HL-60 (cell line): ENCODE results near the gene SPOP.
"Not testable (repeated sequence)": the region's sequence is repeated elsewhere in the genome, so short reads cannot be mapped to it uniquely, and the experiment has no call there.

Experiments
- DNase-seq, 2 experiments: peaks; one replicate each; pipeline ENCODE4 v3.0.0-alpha.2; 2010 to 2020; ENCODE audit warnings: low read depth in 1 of 2, low spot score in 1 of 2
- H3K27ac ChIP-seq: fragments of 250-450 bp; sonication (Bioruptor Pico); replicated peaks from 2 replicates; pipeline ENCODE4 v1.5.1; 2020; ENCODE audit warnings: mild to moderate bottlenecking, moderate library complexity
- H3K27me3 ChIP-seq: fragments of 250-450 bp; sonication (Bioruptor Pico); 2 replicates; pipeline ENCODE4 v1.5.1; 2021; ENCODE audit warnings: mild to moderate bottlenecking, moderate library complexity; ENCODE audit not compliant: insufficient read depth, poor library complexity, severe bottlenecking
- H3K4me3 ChIP-seq: replicated peaks from 2 replicates; pipeline ENCODE4 v1.5.1; 2011; ENCODE audit warnings: mild to moderate bottlenecking, control low read depth, low read length; ENCODE audit not compliant: insufficient read depth
- GABPA ChIP-seq: IDR thresholded peaks from 2 replicates; pipeline ENCODE4 v1.6.1; 2012; ENCODE audit warnings: low read depth
- POLR2AphosphoS5 ChIP-seq: IDR thresholded peaks from 2 replicates; pipeline ENCODE4 v1.6.1; 2012; ENCODE audit warnings: low read depth
- SPI1 ChIP-seq: IDR thresholded peaks from 2 replicates; pipeline ENCODE4 v1.6.1; 2012; ENCODE audit warnings: low read depth, mild to moderate bottlenecking, borderline replicate concordance
- TF ChIP-seq, protein P1 (sequence below): IDR thresholded peaks from 2 replicates; pipeline ENCODE4 v1.6.1; 2012; ENCODE audit warnings: low read depth; ENCODE audit not compliant: insufficient replicate concordance
- TF ChIP-seq, protein P2 (sequence below): IDR thresholded peaks from one replicate; pipeline ENCODE4 v1.5.1; 2011; ENCODE audit warnings: low read length, control low read depth, inconsistent platforms; ENCODE audit not compliant: insufficient read depth

Gene SPOP

DNA sequence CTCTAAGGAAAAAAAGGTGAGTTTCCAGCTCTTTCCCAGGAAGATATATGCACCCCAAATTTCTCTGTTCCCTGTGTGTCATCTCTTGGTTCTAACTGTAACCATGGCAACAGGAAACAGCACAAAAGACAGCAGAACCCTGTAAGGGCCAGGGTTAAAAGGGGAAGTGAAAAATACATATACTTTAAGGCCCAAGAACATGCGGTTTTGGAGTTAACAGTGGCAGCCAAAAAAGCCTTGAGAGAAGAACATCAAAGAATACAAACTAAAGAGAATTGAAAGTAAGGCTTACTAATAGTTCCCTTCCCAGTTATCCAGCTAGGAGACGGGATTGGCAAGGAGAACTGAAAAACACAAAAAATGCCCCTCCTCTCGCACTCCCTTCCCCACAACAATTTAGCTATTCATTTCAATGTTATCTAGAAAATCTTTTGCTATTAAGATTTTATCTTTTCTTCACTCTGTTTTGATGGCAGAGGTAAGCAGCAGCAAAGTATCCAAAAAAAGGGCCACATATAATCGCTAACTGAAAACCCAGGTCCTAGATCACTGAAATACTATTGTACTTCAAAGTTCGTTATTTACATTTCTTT lies 1.5 kb downstream of the SPOP start:
- TF ChIP-seq POLR2AphosphoS5 (no peak), GABPA (no peak), SPI1 (peak; percentile 100)
- peak; percentile 85 to 86 for DNase-seq
- H3K27me3 ChIP-seq: no peaks in the 10 kb centered on the region
- peak overlapping the region; percentile 76 for H3K4me3 ChIP-seq
- peak overlapping the region; percentile 88 for H3K27ac ChIP-seq

DNA sequence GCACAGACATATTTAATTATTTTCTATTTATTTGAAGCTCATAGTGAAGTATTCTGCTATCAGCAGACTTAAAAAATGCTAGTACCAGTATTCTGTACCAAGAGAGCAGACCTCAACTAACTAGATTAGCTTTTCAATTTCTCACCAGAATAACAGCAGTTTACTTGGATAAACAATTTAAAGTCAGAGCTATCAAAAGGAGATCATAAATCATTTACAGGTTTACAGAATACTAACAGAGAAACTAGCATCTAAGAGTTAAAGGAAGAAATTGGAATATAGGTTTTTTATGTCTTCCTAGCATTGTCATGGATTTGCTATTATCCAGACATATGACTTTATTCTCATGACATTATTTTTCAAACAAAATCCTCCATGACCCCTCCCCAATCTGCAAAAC lies 3.4 kb downstream of the SPOP start:
- H3K4me3 ChIP-seq: no peak overlapping the region
- H3K27ac ChIP-seq: no peak overlapping the region; the same call in 1 of the 2 replicates
- H3K27me3 ChIP-seq: no peaks in the 10 kb centered on the region
- no peak for DNase-seq
- TF ChIP-seq, protein P1, sequence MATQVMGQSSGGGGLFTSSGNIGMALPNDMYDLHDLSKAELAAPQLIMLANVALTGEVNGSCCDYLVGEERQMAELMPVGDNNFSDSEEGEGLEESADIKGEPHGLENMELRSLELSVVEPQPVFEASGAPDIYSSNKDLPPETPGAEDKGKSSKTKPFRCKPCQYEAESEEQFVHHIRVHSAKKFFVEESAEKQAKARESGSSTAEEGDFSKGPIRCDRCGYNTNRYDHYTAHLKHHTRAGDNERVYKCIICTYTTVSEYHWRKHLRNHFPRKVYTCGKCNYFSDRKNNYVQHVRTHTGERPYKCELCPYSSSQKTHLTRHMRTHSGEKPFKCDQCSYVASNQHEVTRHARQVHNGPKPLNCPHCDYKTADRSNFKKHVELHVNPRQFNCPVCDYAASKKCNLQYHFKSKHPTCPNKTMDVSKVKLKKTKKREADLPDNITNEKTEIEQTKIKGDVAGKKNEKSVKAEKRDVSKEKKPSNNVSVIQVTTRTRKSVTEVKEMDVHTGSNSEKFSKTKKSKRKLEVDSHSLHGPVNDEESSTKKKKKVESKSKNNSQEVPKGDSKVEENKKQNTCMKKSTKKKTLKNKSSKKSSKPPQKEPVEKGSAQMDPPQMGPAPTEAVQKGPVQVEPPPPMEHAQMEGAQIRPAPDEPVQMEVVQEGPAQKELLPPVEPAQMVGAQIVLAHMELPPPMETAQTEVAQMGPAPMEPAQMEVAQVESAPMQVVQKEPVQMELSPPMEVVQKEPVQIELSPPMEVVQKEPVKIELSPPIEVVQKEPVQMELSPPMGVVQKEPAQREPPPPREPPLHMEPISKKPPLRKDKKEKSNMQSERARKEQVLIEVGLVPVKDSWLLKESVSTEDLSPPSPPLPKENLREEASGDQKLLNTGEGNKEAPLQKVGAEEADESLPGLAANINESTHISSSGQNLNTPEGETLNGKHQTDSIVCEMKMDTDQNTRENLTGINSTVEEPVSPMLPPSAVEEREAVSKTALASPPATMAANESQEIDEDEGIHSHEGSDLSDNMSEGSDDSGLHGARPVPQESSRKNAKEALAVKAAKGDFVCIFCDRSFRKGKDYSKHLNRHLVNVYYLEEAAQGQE: no peak
- TF ChIP-seq SPI1 (no peak), POLR2AphosphoS5 (no peak), GABPA (no peak)
- TF ChIP-seq, protein P2, sequence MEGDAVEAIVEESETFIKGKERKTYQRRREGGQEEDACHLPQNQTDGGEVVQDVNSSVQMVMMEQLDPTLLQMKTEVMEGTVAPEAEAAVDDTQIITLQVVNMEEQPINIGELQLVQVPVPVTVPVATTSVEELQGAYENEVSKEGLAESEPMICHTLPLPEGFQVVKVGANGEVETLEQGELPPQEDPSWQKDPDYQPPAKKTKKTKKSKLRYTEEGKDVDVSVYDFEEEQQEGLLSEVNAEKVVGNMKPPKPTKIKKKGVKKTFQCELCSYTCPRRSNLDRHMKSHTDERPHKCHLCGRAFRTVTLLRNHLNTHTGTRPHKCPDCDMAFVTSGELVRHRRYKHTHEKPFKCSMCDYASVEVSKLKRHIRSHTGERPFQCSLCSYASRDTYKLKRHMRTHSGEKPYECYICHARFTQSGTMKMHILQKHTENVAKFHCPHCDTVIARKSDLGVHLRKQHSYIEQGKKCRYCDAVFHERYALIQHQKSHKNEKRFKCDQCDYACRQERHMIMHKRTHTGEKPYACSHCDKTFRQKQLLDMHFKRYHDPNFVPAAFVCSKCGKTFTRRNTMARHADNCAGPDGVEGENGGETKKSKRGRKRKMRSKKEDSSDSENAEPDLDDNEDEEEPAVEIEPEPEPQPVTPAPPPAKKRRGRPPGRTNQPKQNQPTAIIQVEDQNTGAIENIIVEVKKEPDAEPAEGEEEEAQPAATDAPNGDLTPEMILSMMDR: no peak

DNA sequence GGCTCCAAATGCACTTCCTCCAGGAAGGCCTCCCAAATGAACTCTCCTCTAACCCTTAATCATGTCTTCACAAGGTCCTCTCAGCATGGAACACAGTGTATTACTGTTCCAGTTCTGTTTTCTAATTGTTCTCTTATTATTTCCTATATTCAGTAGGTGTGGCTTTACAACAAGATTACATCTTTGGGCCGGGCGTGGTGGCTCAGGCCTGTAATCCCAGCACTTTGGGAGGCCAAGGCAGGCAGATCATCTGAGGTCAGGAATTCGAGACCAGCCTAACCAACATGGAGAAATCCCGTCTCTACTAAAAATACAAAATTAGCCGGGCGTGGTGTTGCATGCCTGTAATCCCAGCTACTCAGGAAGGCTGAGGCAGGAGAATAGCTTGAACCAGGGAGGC lies 4.2 kb downstream of the SPOP start:
- not testable (repeated sequence) for H3K4me3 ChIP-seq, H3K27ac ChIP-seq, H3K27me3 ChIP-seq, DNase-seq

DNA sequence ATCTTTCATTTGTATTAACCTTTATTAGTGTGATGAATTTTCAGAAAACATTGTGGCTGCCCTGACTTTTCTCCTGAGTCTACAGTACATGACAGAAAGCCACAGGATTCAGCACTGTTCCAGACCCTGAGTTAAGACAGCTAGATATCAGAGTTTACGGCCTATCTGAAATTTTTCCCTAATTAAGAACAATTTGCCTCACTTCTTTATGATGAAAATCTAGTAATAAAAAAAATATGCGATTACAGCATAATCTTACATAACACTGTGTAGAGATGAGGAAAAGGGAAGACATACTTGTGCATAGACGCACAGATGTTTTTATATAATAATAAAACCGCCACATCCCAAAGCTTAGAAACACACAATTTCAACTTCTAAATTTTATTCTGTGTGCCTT lies 7.3 kb downstream of the SPOP start:
- TF ChIP-seq GABPA (no peak), SPI1 (no peak), POLR2AphosphoS5 (no peak)
- TF ChIP-seq, protein P1: no peak
- TF ChIP-seq, protein P2: no peak
- no peak overlapping the region for H3K27ac ChIP-seq

DNA sequence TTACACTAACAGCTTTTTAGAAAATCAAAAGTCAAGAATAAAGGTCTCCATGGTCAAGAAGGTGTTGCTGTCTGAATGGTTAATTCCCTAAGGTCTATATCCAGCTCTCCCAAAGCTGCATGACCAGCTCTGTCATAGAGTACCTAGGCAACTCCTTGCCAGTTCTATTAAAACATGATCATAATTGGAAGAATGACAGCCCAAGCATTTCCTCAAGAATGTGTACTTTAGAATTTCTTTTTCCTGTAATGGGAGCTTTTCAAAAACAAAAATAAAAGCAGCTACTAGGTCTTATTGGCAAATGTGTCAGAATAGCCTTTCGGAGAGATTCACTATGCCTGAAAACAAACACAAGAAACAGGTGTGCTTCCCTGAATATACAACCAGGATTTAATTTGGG lies 7.9 kb downstream of the SPOP start:
- DNase-seq: no peak
- no peak overlapping the region for H3K4me3 ChIP-seq
- TF ChIP-seq, protein P2: no peak
- TF ChIP-seq SPI1 (no peak), GABPA (no peak), POLR2AphosphoS5 (no peak)
- TF ChIP-seq, protein P1: no peak
- no peaks in the 10 kb centered on the region for H3K27me3 ChIP-seq
- no peak overlapping the region for H3K27ac ChIP-seq

More for the DNA sequence above, 7.3 kb downstream of the SPOP start:
- H3K27me3 ChIP-seq: no peaks in the 10 kb centered on the region
- no peak overlapping the region for H3K4me3 ChIP-seq
- DNase-seq: no peak
